Activated T-helper 17 cell treated with anti-CD3 and anti-CD28 coated beads, Interleukin-2, amount 50 U/mL, for 72 hours (primary cell): ENCODE data around the gene ATG5. TPM values are rescaled to one million over a fixed set of nuclear protein-coding genes. Genes with fewer than 3 reads are reported as not detected.

ENCODE experiments used
- ATAC-seq: fragments of 150-1000 bp; cut with Tn5 transposase; replicated peaks from 2 replicates; pipeline ENCODE4 v1.10.0; 2021; ENCODE audit warnings: mild to moderate bottlenecking, moderate library complexity
- H3K27ac Mint-ChIP-seq: one replicate; pipeline ENCODE4 v1.8.0; 2022; ENCODE audit warnings: mixed read lengths
- H3K27me3 Mint-ChIP-seq: one replicate; pipeline ENCODE4 v1.8.0; 2022; ENCODE audit warnings: mixed read lengths
- H3K36me3 Mint-ChIP-seq: one replicate; pipeline ENCODE4 v1.8.0; 2022; ENCODE audit warnings: low read depth, mild to moderate bottlenecking, mixed read lengths
- H3K4me1 Mint-ChIP-seq: one replicate; pipeline ENCODE4 v1.8.0; 2022; ENCODE audit warnings: mixed read lengths
- H3K4me3 Mint-ChIP-seq: one replicate; pipeline ENCODE4 v1.8.0; 2022; ENCODE audit warnings: mild to moderate bottlenecking, mixed read lengths
- H3K9me3 Mint-ChIP-seq: one replicate; pipeline ENCODE4 v1.8.0; 2022; ENCODE audit warnings: mixed read lengths
- total RNA-seq, 2 donors: library from RNA; stranded (reverse); gene quantifications; one replicate each; pipeline ENCODE4 v1.2.3, GENCODE V29; 2022

The ATG5 gene
- 10 to 100 TPM; 24.3 to 47.4 TPM for total RNA-seq

DNA sequence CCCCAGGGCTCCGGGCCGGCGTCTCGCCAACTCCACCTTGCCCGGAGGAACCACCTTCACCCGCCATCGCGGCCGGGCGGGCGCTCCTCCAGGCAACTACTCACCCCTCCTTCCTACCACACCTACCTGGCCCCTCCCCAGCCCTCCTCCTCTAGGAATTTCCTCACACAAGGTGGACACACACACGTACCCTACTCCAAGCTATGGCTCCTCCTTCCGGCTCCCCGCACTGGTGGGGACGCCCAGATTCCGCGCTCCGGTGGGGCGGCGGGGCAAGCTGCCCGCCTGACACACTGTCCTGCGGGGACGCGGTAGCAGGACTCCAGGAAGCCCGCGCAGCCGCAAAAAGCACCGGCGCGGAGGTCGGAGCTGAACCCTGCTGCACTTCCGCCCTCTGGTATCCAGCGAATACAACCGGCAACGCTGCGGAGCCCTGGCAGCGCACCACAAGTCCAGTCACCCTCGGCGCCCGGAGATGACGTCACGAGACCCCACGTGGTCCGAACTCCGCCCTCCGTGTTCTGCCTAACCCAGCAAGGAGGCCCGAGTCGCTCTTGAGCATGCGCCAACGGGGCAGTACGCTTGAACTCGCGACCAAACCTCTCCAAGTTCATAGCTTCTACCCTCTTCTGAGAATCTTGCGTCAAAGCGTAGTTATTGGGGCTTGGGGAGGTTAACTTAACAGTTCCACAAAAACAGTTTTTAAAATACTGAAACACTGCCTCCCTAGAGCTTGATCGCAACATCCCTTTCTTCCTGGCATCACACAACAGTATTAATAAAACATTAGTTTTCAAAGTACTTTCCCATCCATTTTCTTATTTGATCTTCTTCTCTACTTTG is at the start of gene ATG5:
Gene ATG5 (minus strand): TSS at position 425 of the 843 bp plus-strand sequence. CDS start 9,552 bp downstream, outside the sequence.
- Mint-ChIP-seq H3K4me3 (peak within 1 kb of the TSS; percentile 99), H3K9me3 (no peaks in the 10 kb centered on the region), H3K27ac (peak within 1 kb of the TSS; percentile 96), H3K27me3 (peaks cover 6% of the 10 kb centered on the region), H3K36me3 (peaks cover 7% of the 10 kb centered on the region), H3K4me1 (peaks cover 31% of the 10 kb centered on the region)
- peak; percentile 95 for ATAC-seq

DNA sequence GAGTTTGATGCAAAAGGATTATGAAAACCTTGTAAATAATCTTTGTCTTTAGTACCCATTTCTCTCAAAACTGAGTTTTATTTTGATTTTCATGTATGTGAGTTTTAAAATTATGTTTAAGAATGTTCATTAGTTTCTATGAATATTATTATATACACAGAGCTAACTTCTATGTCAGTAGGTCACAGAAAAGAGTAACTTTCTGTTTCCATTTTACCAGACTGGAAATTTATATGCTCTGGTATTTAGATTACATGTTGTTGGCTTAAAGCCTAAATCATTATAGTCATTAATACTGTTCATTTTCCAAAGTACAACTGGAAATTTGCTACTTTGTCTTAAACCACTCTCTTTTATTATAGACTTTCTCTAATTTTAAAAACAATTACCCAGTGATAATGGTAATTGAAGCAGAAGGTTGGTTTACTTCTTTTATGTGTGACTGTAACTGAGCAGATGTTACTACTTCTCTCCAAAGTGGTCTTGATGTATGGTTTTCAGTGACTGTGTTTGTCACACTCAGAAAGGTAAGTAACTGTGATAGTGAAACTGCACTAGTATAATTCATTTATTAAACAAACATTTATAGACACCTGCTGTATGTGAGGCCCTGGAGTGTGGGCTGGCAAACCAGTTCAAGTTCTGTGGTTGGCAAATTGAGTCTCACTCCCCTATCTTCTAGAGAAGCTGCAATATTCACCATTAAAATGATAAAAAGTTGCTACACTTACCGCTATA is 48.1 kb upstream of the ATG5 start:
- peak; percentile 49 for ATAC-seq
- Mint-ChIP-seq H3K9me3 (no peaks in the 10 kb centered on the region), H3K4me3 (peak overlapping the region; percentile 40), H3K36me3 (no peaks in the 10 kb centered on the region), H3K27ac (peak overlapping the region; percentile 72), H3K27me3 (peaks cover 20% of the 10 kb centered on the region), H3K4me1 (no peaks in the 10 kb centered on the region)

DNA sequence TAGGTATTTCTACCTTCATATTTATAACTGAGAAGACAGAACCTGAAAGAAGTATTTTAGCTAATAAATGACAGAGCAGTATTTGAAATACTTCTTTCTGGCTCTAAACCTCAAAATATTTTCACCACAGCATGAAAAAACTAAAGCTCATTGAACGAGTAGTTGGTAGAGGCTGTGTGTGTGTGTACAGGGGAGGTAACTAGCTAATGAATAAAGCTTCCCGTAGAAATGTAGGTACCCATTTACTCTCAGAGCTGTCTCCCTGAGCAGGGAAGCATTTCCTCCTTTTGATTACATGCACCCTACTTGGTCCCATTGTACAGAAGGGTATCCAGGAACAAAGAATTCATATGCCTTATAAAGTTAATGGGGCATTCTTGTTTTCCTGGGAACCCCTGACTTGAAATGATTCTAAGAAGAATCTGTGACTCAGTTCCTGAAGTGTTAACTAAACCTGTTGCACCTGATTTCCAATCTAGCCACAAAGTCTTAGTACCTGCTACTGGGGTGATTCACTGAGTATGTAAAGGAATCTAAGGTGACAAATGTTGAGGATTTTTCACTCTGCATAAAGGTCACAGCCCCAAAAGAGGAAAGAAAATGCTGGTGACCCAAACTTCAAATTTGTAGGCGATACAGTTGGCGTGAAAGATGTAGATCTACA is 47.4 kb upstream of the ATG5 start:
- peak overlapping the region; percentile 72 for H3K27ac Mint-ChIP-seq
- H3K9me3 Mint-ChIP-seq: no peaks in the 10 kb centered on the region
- no peaks in the 10 kb centered on the region for H3K4me1 Mint-ChIP-seq
- H3K36me3 Mint-ChIP-seq: no peaks in the 10 kb centered on the region
- peak overlapping the region; percentile 40 for H3K4me3 Mint-ChIP-seq
- peak; percentile 91 for ATAC-seq
- H3K27me3 Mint-ChIP-seq: peaks cover 15% of the 10 kb centered on the region

DNA sequence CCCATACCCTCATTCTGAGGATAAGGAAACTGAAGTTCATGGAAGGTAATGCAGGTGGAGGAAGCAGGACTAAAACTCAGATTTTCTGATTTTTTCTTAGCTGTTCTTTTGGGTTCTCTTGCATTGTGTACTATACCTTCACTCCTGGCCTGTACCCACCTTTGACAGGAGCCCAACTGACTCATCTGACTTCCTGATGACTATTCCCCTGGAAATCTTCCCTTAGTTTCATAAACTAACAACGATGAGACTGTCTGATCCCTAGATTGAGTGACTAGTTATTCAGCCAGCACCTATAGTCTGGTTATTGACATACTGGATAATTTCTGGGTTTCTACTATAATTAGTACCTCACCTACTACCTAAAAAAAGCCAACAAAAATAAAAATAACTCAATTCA is 45.1 kb upstream of the ATG5 start:
- H3K9me3 Mint-ChIP-seq: no peaks in the 10 kb centered on the region

DNA sequence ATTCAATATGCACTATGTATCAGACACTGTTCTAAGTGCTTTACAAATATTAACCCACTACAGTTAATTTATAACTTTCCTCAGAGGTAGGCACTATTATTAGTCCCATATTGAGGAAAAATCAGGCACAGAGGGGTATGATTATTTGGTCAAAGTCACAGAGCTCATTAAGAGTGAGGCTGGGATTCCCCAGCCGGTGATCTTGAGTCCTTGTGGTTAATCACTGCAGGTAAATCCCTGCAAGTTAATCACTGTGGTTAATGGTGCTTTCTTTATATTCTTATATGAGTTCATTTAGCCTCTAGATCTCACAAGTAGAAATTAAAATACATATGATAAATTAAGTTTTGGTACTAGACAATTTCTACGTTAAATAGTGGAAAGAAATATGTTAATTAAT is 44.2 kb upstream of the ATG5 start:
- peaks cover 3% of the 10 kb centered on the region for H3K27me3 Mint-ChIP-seq
- H3K4me1 Mint-ChIP-seq: no peaks in the 10 kb centered on the region
- no peak overlapping the region for H3K27ac Mint-ChIP-seq
- H3K9me3 Mint-ChIP-seq: no peaks in the 10 kb centered on the region
- no peaks in the 10 kb centered on the region for H3K36me3 Mint-ChIP-seq
- ATAC-seq: no peak
- H3K4me3 Mint-ChIP-seq: no peak overlapping the region

More for the DNA sequence above, 45.1 kb upstream of the ATG5 start:
- no peaks in the 10 kb centered on the region for H3K4me1 Mint-ChIP-seq
- no peaks in the 10 kb centered on the region for H3K36me3 Mint-ChIP-seq
- no peak for ATAC-seq
- H3K27ac Mint-ChIP-seq: no peak overlapping the region
- peaks cover 8% of the 10 kb centered on the region for H3K27me3 Mint-ChIP-seq
- no peak overlapping the region for H3K4me3 Mint-ChIP-seq

DNA sequence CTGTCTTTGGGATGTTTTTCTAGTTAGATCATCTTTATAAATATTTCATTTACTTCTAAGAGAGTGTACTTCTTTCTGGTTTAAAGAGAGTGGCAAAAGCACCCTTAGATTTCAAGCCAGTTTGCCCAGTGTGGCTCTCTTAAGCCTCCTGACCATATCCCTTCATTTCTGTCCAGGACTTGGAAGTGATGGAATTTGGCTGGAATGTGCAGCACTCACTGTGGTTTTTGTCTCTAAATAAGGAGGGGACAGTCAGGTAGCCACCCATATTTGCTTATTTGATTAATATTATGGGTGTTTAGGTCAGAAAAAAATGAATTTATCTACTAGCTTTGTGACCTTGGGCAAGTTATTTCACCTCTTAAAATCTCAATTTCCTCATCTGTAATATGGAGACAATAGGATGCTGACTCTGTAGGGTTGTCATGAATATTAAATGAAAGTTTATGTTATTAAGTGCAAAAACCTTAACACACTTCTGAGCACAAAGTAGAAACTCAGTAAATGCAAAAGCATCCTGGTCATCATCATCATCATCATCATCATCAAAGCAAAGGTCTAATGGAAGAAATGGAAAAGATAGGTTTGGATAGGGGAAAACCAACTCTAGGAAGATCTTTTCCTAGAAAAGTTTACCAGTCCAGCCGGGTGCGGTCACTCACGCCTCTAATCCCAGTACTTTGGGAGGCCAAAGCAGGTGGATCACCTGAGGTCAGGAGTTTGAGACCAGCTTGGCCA is 38.0 kb upstream of the ATG5 start:
- H3K27me3 Mint-ChIP-seq: peaks cover 15% of the 10 kb centered on the region

DNA sequence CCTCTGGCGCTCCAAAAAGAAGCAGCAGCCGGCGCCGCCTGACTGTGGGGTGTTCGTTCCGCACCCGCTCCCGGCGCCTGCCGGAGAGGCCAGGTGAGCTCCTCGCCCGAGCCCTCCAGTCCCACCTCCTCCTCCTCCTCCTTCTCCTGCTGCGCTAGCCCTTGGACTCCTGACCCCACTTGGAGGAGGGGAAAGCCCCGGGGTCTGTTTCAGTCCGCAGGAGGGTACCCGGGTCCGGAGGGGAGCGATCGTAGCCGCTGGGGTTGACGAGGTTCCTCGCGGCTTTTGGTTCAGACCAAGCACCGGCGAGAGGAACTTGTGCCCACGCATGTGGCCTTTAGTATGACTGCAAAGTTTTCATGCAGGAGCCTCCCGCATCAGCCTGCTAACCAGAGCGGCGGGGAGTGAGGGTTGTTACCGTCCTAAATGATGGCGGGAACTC is 35.5 kb upstream of the ATG5 start:
- Mint-ChIP-seq H3K4me1 (peaks cover 4% of the 10 kb centered on the region), H3K36me3 (no peaks in the 10 kb centered on the region), H3K27me3 (peaks cover 30% of the 10 kb centered on the region), H3K4me3 (peak overlapping the region; percentile 81), H3K27ac (no peak overlapping the region), H3K9me3 (no peaks in the 10 kb centered on the region)
- peak; percentile 63 for ATAC-seq

More for the DNA sequence above, 38.0 kb upstream of the ATG5 start:
- no peak overlapping the region for H3K27ac Mint-ChIP-seq
- no peaks in the 10 kb centered on the region for H3K9me3 Mint-ChIP-seq
- no peak for ATAC-seq
- no peaks in the 10 kb centered on the region for H3K36me3 Mint-ChIP-seq
- H3K4me1 Mint-ChIP-seq: peaks cover 4% of the 10 kb centered on the region
- no peak overlapping the region for H3K4me3 Mint-ChIP-seq

DNA sequence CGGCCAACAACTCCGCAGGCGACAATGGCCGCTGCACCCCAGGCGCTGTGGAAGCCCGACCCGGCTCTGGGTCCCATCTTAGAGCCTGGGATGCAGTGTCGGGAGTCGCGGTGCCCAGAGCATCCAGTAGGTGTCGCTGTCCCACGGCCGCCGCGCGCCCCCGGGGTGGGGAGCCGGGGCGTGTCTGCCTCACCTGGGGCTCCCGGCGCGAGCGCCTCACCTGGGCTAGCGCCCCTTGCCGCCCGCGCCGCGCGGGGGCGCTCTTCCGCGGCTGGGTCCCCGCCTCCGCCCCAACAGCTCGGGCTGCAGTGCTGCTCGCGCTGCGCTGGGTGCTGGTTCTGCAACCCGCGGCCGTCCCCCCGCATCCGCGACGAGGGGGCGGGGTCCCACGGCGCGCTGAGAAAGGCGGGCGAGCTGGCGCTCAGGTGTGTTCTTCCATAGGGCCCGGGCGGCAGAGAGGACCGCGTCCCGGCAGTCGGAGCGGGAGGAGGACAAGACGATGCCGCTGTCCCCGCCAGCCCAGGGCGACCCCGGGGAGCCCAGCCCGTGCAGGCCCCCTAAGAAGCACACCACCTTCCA is 34.9 kb upstream of the ATG5 start, which contains the start of gene CRYBG1:
Gene CRYBG1 (plus strand): TSS at position 308 of the 579 bp plus-strand sequence. CDS start 192 bp downstream, at position 500.
- H3K9me3 Mint-ChIP-seq: no peaks in the 10 kb centered on the region
- H3K4me1 Mint-ChIP-seq: peaks cover 4% of the 10 kb centered on the region
- H3K27me3 Mint-ChIP-seq: peaks cover 35% of the 10 kb centered on the region
- ATAC-seq: peak; percentile 88
- no peaks in the 10 kb centered on the region for H3K36me3 Mint-ChIP-seq
- peak within 1 kb of the TSS; percentile 81 for H3K4me3 Mint-ChIP-seq
- no peak within 1 kb of the TSS for H3K27ac Mint-ChIP-seq

DNA sequence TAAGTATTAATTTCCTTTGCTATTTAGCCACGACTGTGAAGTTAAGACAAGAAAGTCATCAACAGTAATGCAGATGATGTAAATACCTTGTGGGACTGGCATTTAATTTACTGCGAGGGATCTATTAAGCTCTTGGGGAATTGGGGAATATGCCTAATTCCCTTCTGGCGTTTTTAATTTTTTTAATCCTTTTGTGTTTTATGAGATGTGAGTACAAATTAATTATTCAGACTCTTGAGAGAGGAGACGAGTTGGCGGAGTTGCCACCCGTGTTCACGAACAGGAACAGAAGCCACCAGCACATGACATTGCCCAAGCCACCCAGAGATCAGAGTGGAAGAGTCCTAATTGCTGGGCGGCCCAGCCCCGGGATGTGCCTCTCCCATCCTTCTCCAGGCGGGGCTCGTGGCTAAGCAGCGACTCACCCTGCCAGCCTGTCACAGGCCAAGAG is 34.4 kb upstream of the ATG5 start:
- H3K36me3 Mint-ChIP-seq: no peaks in the 10 kb centered on the region
- no peak overlapping the region for H3K27ac Mint-ChIP-seq
- ATAC-seq: no peak
- H3K4me1 Mint-ChIP-seq: peaks cover 4% of the 10 kb centered on the region
- H3K9me3 Mint-ChIP-seq: no peaks in the 10 kb centered on the region
- peak overlapping the region; percentile 66 for H3K4me3 Mint-ChIP-seq
- H3K27me3 Mint-ChIP-seq: peaks cover 38% of the 10 kb centered on the region

DNA sequence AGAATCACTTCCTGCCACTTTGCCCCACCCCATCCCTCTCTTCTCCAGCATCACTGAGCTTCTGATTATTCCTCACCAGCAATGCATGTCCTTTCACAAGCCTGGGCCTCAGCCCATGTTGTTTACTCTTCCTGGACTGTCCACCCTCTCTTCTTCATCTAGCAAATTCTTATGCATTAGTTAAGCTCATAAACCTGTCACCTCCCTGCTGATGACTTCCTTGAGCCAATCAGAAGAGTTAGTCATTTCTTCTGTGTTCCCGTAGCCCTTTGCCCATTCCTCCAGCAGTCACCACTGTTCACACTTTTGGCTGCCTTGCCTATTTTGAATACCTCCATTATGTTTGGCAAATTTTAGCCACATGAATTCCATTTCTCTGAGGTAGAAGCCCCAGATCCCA is 30.8 kb upstream of the ATG5 start:
- ATAC-seq: no peak
- H3K27me3 Mint-ChIP-seq: peaks cover 52% of the 10 kb centered on the region
- no peaks in the 10 kb centered on the region for H3K9me3 Mint-ChIP-seq
- no peak overlapping the region for H3K4me3 Mint-ChIP-seq
- H3K27ac Mint-ChIP-seq: no peak overlapping the region
- peaks cover 4% of the 10 kb centered on the region for H3K4me1 Mint-ChIP-seq
- H3K36me3 Mint-ChIP-seq: no peaks in the 10 kb centered on the region

DNA sequence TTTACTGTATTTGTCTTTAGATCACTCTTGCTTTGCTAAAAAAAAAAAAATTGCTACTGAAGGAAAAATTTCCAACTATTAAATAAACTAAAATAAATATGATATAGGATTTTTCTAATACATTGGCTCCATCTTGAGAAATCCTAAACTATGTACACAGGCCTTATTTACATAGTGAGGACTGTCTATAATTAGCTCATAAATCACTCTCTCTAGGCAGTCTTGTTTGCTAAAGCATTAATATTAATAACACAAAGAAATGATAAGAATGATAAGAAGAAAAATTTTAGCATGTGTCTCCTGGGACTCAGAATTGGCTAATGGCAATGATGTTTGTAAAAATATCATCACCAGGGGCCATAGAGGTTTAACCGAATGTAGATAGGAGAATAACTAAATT is 21.7 kb upstream of the ATG5 start:
- Mint-ChIP-seq H3K9me3 (no peaks in the 10 kb centered on the region), H3K27ac (no peak overlapping the region), H3K4me1 (no peaks in the 10 kb centered on the region), H3K4me3 (no peak overlapping the region), H3K27me3 (peaks cover 8% of the 10 kb centered on the region), H3K36me3 (no peaks in the 10 kb centered on the region)
- ATAC-seq: no peak

DNA sequence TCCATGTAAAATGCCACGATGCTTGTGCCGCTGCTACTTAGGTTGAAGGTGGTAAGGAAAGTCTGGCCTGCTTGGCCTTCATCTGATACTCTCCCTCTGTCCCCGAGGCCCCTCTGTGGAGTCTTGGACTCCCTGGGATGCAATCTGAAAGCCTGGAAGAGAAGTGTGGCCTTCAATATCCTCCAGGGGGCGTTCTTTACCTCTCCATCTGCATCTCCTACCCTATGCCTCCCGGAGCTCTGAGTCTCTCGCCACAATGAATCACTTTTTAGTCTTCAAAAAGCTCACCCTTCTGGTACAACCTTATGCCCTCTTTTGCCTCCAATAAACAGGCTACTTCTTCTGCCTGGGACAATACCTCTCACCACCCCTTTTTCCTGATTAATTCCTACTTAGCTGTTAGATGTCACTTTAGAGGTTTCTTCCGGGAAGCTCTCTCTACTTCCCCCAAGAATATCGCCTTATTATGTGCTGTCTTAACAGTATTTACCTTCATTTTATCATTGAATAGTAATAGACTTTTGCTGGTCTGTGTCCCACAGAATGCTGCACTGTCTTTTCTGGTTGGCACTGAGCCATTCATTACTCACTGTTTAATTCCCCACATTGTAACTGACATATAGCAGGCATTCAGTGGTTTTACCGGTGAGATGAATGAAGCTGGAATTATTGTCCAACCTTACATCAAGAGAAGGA is 13.9 kb upstream of the ATG5 start:
- Mint-ChIP-seq H3K27me3 (peaks cover 16% of the 10 kb centered on the region), H3K36me3 (no peaks in the 10 kb centered on the region), H3K4me1 (peaks cover 7% of the 10 kb centered on the region), H3K4me3 (no peak overlapping the region), H3K9me3 (no peaks in the 10 kb centered on the region), H3K27ac (no peak overlapping the region)
- ATAC-seq: peak; percentile 98
